Stimulated activated CD4-positive, alpha-beta T cell treated with anti-CD3 and anti-CD28 coated beads, TNF-alpha, amount 100 ng/mL, for 48 hours (primary cell): ENCODE results near the gene IFNA17.
"Not testable (repeated sequence)": the region's sequence is repeated elsewhere in the genome, so short reads cannot be mapped to it uniquely, and the experiment has no call there.

Source experiments
- DNase-seq, 3 donors: peaks; one replicate each; pipeline ENCODE4 v3.0.0-alpha.2; 2020; ENCODE audit warnings: low read depth in 3 of 3

IFNA17 gene

GRCh38 chr9:21228122-21228521 lies at the start of gene IFNA17:
Gene IFNA17, minus strand, starts transcription at chr9:21228222. Its CDS starts 49 bp downstream, at chr9:21228173.
- no peak for DNase-seq

- DNase-seq: no peak
Observed at GRCh38 chr9:21268347-21268657, 40.3 kb upstream of the IFNA17 start.

DNA sequence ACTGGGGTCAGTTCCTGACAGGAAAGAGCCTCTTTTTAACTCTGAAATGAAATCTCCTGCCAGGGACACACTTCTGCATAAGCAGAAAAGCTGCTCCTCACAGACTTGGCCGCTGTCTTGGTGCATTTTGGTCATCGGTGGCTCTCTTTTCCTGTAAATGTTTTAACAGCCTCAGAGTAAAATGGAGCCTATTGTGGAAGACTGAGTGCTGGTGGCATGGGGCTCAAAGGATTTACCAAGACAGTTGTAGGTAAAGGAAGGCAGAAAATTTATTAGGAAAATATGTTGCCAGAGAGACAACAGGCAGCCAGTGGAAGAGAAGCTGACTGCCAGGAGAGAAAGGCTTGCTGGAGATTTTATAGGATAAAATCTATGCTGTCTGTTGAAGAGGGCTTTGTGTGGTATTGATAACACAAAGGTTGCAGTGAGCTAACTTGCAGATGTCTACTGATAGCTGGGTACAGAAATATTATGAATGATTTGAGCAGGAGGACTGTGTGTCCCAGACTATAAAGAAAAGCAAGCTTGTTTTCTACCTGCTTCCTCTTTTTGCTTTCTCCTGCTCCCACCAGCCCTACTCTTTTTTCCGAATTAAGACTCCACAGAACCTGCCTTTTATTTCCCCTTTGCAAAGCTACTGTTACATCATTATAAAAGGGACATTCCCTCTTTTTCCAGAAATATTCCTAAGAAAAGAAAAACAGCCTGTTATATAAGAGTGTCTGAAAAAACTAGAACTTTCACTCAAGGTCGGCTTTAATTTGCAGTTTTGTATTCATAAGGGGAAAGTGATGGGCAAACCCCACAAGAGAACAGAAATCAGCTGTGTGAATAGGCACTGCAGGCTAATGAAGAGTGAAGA lies 39.7 kb upstream of the IFNA17 start:
- no peak for DNase-seq

DNA sequence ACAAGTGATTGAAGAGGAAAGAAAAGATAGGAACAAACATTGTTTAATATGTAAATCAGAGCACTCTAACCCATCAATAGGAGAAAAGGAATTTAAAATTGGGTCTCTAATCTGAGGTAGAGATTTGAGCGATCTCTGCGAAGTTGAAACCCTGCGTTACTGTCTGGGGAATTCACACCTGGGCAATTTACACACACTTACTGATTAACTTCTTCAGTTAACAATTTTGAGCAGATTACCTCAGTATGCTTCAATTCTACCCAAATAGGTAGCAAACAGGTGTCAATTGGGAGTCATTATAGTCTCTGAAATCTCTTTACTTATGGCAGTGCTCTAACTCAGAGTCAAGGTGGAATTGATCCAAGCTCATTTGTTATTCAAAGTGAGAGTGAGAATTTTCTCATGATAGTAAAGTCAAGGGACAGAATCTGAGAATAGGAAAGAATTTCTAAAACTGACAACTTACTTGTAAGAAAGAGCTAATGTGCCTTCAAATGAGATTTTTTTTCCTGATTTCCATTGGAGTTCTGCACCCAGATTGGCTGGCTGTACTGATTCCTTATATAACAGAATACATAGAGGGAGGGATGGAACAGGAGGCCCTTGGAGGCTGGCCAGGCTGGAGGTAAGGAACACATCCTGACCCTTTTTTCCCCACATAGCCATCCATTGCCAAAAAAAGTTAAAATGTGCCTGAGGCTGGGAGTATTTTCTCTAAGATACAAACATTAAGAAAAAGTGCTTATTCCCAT lies 38.9 kb upstream of the IFNA17 start:
- DNase-seq: no peak

GRCh38 chr9:21265421-21266189 lies 37.6 kb upstream of the IFNA17 start:
- no peak for DNase-seq

DNA sequence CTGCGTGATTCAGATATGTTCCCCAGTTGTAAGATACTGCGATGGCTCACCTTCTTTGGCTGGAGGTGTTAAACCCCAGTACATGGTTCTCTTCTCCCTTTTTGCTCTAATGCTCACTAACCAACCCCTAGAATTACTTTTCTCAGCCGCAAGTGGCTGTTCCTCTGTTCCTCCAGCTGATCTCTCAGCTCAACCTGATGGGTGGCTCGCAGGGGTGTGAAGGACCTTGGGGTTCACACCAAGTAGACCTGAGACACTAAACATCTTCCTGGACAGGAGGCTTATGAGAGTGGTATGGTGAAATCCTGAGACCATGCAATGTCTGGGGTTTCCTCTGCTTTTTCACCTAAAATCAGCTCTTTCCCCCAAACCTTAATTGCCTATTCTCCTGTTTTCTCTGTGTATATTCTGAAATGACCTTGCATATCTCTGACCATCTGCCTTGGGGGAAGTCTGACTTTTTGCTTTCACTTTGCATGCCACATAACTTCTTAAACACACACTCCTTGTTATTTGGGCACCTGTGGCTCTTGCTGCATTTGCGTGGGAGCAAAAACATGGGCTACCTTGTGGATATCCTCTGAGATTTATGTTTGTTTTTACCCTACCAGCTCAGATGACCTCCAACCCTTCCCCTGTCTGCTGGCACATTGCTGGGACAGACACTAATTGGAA lies 27.7 kb upstream of the IFNA17 start:
- DNase-seq: no peak

GRCh38 chr9:21252721-21253547 lies 24.9 kb upstream of the IFNA17 start:
- DNase-seq: no peak

DNA sequence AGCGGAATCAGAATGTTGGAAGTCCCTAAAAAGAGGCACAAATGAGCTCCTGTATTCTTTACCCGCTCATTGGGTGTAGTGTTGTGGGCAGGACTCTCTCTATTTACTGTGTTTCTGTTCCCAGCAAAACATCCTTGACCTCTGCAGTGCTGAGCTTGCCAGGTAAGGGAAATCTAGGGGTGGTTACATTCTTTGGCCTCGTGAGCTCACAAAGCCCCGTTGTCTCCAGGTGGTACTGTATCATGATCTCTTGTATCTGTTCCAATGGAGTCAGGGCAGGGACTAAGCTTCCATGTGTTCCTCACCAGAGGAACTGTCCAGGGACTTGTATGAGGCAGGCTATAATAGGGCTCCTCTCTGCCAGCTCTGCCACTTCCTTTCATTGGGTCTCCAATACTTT lies 23.6 kb upstream of the IFNA17 start:
- DNase-seq: no peak

- DNase-seq: no peak
Observed at GRCh38 chr9:21251190-21251589, 23.2 kb upstream of the IFNA17 start.

- DNase-seq: no peak
Observed at GRCh38 chr9:21244836-21245235, 16.8 kb upstream of the IFNA17 start.

DNA sequence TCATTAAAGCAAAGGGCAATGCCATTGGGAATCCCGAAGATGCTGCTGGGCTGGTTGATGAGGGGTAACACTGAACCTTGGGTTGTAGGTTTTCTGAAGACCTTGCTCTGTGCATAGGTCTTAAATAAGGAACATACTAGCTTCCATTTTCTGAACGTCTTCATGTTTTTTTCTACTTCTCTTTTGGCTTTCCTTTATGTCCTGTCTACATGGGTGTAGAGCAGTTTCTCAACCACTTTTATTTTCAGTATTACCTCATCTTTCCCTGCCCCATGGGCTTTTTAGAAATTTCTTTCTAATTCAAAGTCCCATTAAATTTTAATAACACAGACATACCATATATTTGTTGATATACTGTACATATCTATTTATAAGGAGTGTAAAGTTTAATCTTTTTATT lies 11.9 kb upstream of the IFNA17 start, which contains the start of gene IFNA14:
IFNA14 (minus strand) TSS at position 95 of the 400 bp plus-strand sequence; CDS start at position 25, 70 bp downstream.
- DNase-seq: no peak

DNA sequence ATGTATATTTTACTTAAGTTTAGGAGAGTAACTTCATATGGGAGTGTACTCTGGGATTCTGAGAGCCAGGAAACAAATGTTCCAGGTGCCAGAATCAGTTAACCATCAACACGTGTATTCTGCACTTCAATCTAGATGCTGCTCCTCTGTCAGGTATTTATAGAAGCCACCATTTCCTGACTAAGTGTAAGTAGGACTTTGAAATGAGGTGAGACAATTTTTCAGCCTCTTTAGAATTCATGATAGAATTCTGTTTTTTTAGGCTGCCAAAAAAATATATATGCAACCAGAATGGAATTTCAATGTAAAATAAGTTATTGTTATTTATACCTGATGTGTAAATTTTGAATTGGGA lies 8.3 kb upstream of the IFNA17 start:
- not testable (repeated sequence) for DNase-seq

GRCh38 chr9:21235468-21236359 lies 7.7 kb upstream of the IFNA17 start:
- DNase-seq: not testable (repeated sequence)

- no peak for DNase-seq
Observed at GRCh38 chr9:21234153-21234687, 6.2 kb upstream of the IFNA17 start.

GRCh38 chr9:21233258-21233657 lies 5.2 kb upstream of the IFNA17 start:
- no peak for DNase-seq

DNA sequence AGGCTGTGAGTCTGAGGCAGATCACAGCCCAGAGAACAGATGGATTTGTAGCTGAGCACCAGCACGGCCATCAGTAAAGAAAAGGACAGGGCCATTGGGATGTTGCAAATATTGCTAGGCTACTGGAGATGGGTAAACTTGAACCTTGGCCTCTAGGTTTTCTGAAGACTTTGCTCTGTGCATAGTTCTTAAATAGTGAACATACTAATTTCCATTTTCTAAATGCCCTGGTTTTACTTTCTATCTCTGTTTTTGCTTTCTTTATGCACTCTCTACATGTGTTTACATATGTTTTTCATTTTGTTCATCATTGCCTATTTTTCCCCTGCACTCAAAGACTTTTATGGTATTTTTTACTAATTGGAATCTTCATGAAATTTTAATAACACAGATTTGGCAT lies 10.8 kb downstream of the IFNA17 start, which contains the start of gene IFNA16:
IFNA16 (minus strand) TSS at position 101 of the 400 bp plus-strand sequence; CDS start at position 95, 6 bp downstream.
- not testable (repeated sequence) for DNase-seq

GRCh38 chr9:21213411-21214326 lies 14.4 kb downstream of the IFNA17 start:
- DNase-seq: not testable (repeated sequence)

GRCh38 chr9:21212160-21212559 lies 15.9 kb downstream of the IFNA17 start:
- not testable (repeated sequence) for DNase-seq
